Tibial artery (tissue), 4 donors: ENCODE data around the gene MAP3K3.

ENCODE experiments used
- DNase-seq, 2 donors: peaks; one replicate each; pipeline ENCODE4 v3.0.0-alpha.2; 2019
- H3K27ac ChIP-seq, 2 donors: fragments of 200-600 bp; sonication (generic) in 1 of 2; 1 replicate in 1 of 2; 2 replicates in 1 of 2; pipeline ENCODE4 v1.5.1; 2018 to 2019; ENCODE audit warnings: mild to moderate bottlenecking in 1 of 2
- H3K27me3 ChIP-seq, 2 donors: fragments of 200-600 bp; sonication (generic) in 1 of 2; one replicate each; pipeline versions ENCODE4 v1.5.1 to v1.6.0; 2016 to 2019
- H3K36me3 ChIP-seq, 3 donors: fragments of 200-600 bp; sonication (generic) in 2 of 3; one replicate each; pipeline ENCODE4 v1.5.1; 2016 to 2019; ENCODE audit warnings: mild to moderate bottlenecking in 2 of 3
- H3K4me1 ChIP-seq, 4 donors: fragments of 200-600 bp; sonication (generic) in 2 of 4; 1 replicate in 3 of 4; 2 replicates in 1 of 4; pipeline ENCODE4 v1.5.1; 2016 to 2019
- H3K4me3 ChIP-seq, 2 donors: fragments of 200-600 bp; sonication (generic) in 1 of 2; 1 replicate in 1 of 2; 2 replicates in 1 of 2; pipeline ENCODE4 v1.5.1; 2018 to 2019; ENCODE audit warnings: mild to moderate bottlenecking in 2 of 2
- H3K9me3 ChIP-seq, 3 donors: fragments of 200-600 bp; sonication (generic) in 1 of 3; one replicate each; pipeline ENCODE4 v1.5.1; 2016 to 2019
- intact Hi-C: fragments of 100-400 bp; cut with DNase I; formaldehyde crosslinking; loops from one replicate; pipeline ENCODE4 v1.15.0; 2023; ENCODE audit warnings: low total_unique reads
- TF ChIP-seq, protein P1 (sequence below), 2 experiments: fragments of 200-600 bp in 1 of 2; fragments of 450-650 bp in 1 of 2; IDR thresholded peaks; one replicate each; pipeline ENCODE4 v1.5.1; 2017 to 2019; ENCODE audit warnings: antibody characterized with exemption in 2 of 2, mild to moderate bottlenecking in 1 of 2, moderate library complexity in 1 of 2

MAP3K3 gene

DNA sequence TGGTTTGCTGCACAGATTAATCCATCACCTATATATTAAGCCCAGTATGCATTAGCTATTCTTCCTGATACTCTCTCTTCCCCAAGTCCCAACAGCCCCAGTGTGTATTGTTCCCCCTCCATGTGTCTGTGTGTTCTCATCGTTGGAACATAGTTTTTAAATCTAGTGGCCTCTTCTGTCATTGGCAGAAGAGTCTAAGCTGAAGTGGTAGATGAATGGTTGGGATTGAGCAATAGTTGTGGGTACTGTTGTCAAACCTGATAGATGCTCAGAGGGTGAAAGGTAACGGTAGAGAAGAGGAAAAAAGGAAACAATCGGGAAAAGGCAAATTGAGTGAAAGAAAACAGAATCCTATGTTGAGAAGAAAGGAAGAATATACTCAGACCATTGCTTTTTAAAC, 29.9 kb downstream of the MAP3K3 start:
- Histone ChIP-seq H3K36me3 (peaks cover 43 to 77% (median 48%) of the 10 kb centered on the region in 3 donors), H3K9me3 (no peaks in the 10 kb centered on the region), H3K27ac (no peak overlapping the region), H3K27me3 (no peaks in the 10 kb centered on the region), H3K4me1 (peaks cover 0 to 8% (median 0%) of the 10 kb centered on the region in 4 donors), H3K4me3 (no peak overlapping the region)
- TF ChIP-seq, protein P1, sequence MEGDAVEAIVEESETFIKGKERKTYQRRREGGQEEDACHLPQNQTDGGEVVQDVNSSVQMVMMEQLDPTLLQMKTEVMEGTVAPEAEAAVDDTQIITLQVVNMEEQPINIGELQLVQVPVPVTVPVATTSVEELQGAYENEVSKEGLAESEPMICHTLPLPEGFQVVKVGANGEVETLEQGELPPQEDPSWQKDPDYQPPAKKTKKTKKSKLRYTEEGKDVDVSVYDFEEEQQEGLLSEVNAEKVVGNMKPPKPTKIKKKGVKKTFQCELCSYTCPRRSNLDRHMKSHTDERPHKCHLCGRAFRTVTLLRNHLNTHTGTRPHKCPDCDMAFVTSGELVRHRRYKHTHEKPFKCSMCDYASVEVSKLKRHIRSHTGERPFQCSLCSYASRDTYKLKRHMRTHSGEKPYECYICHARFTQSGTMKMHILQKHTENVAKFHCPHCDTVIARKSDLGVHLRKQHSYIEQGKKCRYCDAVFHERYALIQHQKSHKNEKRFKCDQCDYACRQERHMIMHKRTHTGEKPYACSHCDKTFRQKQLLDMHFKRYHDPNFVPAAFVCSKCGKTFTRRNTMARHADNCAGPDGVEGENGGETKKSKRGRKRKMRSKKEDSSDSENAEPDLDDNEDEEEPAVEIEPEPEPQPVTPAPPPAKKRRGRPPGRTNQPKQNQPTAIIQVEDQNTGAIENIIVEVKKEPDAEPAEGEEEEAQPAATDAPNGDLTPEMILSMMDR (IDR thresholded peaks at IDR 0.05) = no peak
- no peak for DNase-seq
- intact Hi-C loops = no loop called here

DNA sequence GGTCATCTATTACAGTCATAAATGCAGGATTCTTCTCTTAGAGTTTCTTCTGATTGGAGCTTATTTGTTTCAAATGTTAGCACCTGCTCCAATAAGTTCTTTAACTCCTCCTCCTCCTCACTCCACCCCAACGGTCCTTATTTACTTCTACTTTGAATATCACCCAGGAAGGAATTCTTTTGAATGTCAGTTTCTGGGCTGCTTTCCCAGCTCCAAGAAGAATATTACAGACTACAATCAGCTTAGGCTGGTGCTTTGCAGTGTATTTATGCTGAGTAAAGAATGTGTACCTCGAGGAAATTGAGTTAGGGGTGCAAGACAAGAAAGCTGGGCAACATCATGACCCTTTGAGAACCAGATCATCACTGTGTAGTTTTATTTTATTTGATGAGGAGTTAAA, 30.8 kb downstream of the MAP3K3 start:
- intact Hi-C loops = no loop called here
- no peak for DNase-seq
- H3K36me3 ChIP-seq = peaks cover 39 to 74% (median 51%) of the 10 kb centered on the region in 3 donors
- no peaks in the 10 kb centered on the region for H3K4me1 ChIP-seq
- no peaks in the 10 kb centered on the region for H3K27me3 ChIP-seq
- H3K4me3 ChIP-seq = no peak overlapping the region
- H3K9me3 ChIP-seq = no peaks in the 10 kb centered on the region
- TF ChIP-seq, protein P1 (IDR thresholded peaks at IDR 0.05) = no peak
- H3K27ac ChIP-seq = no peak overlapping the region

DNA sequence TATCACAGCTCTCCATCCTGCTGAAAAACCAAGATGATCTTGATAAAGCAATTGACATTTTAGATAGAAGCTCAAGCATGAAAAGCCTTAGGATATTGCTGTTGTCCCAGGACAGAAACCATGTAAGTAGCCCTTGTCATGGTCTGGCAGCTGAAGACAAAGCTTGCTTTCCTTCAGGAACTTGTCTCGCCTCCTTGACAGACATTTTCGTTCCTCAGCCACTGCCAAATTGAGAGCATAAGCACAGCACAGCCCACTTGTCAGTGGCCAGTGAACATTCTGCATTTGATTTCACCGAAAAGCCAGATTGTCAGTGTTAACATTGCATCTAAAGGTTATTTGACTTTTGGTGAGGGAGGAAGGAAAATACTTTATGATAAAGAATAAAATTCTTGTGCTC, 35.6 kb downstream of the MAP3K3 start:
- no peak overlapping the region for H3K4me3 ChIP-seq
- H3K36me3 ChIP-seq = peaks cover 47 to 80% (median 71%) of the 10 kb centered on the region in 3 donors
- no peak overlapping the region for H3K27ac ChIP-seq
- intact Hi-C loops = no loop called here
- H3K27me3 ChIP-seq = no peaks in the 10 kb centered on the region
- TF ChIP-seq, protein P1 (IDR thresholded peaks at IDR 0.05) = no peak
- no peak for DNase-seq
- H3K4me1 ChIP-seq = no peaks in the 10 kb centered on the region
- no peaks in the 10 kb centered on the region for H3K9me3 ChIP-seq

GRCh38 chr17:63658366-63658765, 36.1 kb downstream of the MAP3K3 start:
- no peaks in the 10 kb centered on the region for H3K4me1 ChIP-seq
- H3K27me3 ChIP-seq = no peaks in the 10 kb centered on the region
- TF ChIP-seq, protein P1 (IDR thresholded peaks at IDR 0.05) = no peak
- peaks cover 47 to 80% (median 71%) of the 10 kb centered on the region in 3 donors for H3K36me3 ChIP-seq
- H3K9me3 ChIP-seq = no peaks in the 10 kb centered on the region
- no peak for DNase-seq
- no peak overlapping the region for H3K4me3 ChIP-seq
- intact Hi-C loops = no loop called here
- H3K27ac ChIP-seq = no peak overlapping the region

- TF ChIP-seq, protein P1 (IDR thresholded peaks at IDR 0.05) = no peak
- intact Hi-C loops = no loop called here
- no peaks in the 10 kb centered on the region for H3K9me3 ChIP-seq
- no peaks in the 10 kb centered on the region for H3K27me3 ChIP-seq
- DNase-seq = no peak
- H3K4me3 ChIP-seq = no peak overlapping the region
- peaks cover 41 to 77% (median 61%) of the 10 kb centered on the region in 3 donors for H3K36me3 ChIP-seq
- no peaks in the 10 kb centered on the region for H3K4me1 ChIP-seq
- H3K27ac ChIP-seq = no peak overlapping the region
Observed at GRCh38 chr17:63659850-63660249, 37.6 kb downstream of the MAP3K3 start.
